SK-N-SH (cell line): ENCODE measurements around the gene SKIL.

Source experiments
- EP300 ChIP-seq, 2 experiments: IDR thresholded peaks; 2 replicates each; pipeline versions ENCODE4 v1.4.0 to v1.6.1; 2012; ENCODE audit warnings: borderline replicate concordance in 1 of 2, low read depth in 1 of 2, low read length in 1 of 2
- JUND ChIP-seq: IDR thresholded peaks from 2 replicates; pipeline ENCODE4 v1.4.0; 2012
- NFIC ChIP-seq: IDR thresholded peaks from 2 replicates; pipeline ENCODE4 v1.4.0; 2012; ENCODE audit warnings: borderline replicate concordance
- POLR2AphosphoS5 ChIP-seq: IDR thresholded peaks from 2 replicates; pipeline ENCODE4 v1.6.1; 2012; ENCODE audit warnings: low read depth, low read length
- RAD21 ChIP-seq: IDR thresholded peaks from 2 replicates; pipeline ENCODE4 v1.6.1; 2012; ENCODE audit warnings: mild to moderate bottlenecking, low read length
- RFX5 ChIP-seq: IDR thresholded peaks from 2 replicates; pipeline ENCODE4 v1.6.1; 2012; ENCODE audit warnings: mild to moderate bottlenecking, improper control_type of control experiment, low read length
- TAF1 ChIP-seq: IDR thresholded peaks from 2 replicates; pipeline ENCODE4 v1.6.1; 2012; ENCODE audit warnings: low read depth, mild to moderate bottlenecking, low read length, moderate library complexity, borderline replicate concordance
- YY1 ChIP-seq: IDR thresholded peaks from 2 replicates; pipeline ENCODE4 v1.4.0; 2012; ENCODE audit warnings: low read depth, mild to moderate bottlenecking
- TF ChIP-seq, protein P1 (sequence below): fragments of 200-600 bp; sonication (generic); IDR thresholded peaks from 2 replicates; pipeline ENCODE4 v1.6.1; 2017; ENCODE audit warnings: antibody characterized with exemption, mild to moderate bottlenecking, moderate library complexity
- TF ChIP-seq, protein P2 (sequence below): fragments of 150-350 bp; IDR thresholded peaks from 2 replicates; pipeline ENCODE4 v1.6.1; 2016; ENCODE audit warnings: mild to moderate bottlenecking, low read depth, low read length
- TF ChIP-seq, protein P3 (sequence below): IDR thresholded peaks from 2 replicates; pipeline ENCODE4 v1.4.0; 2012; ENCODE audit warnings: low read depth
- TF ChIP-seq, protein P4 (sequence below): IDR thresholded peaks from 2 replicates; pipeline ENCODE4 v1.4.0; 2012; ENCODE audit warnings: low read depth, borderline replicate concordance

DNA sequence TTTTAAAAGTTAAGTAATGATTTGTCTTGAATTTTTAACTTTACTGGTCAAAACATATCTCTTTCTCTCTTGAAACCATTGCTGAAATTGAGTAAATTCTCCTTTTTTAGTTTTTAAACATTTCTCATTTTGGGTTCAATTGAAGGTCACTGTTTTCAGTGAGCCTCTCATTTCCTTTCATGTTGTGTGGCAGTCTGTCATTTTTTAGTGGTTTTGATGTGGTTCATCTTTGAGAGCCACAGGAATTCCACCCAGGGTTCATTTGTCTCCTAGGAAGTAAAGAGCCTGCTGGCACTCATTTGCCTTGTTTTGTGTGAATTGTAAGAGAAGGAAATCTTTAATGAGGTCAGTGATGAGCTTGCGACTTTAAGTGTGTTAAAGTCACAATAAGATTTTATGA lies 71.5 kb downstream of the SKIL start:
- TF ChIP-seq, protein P1, sequence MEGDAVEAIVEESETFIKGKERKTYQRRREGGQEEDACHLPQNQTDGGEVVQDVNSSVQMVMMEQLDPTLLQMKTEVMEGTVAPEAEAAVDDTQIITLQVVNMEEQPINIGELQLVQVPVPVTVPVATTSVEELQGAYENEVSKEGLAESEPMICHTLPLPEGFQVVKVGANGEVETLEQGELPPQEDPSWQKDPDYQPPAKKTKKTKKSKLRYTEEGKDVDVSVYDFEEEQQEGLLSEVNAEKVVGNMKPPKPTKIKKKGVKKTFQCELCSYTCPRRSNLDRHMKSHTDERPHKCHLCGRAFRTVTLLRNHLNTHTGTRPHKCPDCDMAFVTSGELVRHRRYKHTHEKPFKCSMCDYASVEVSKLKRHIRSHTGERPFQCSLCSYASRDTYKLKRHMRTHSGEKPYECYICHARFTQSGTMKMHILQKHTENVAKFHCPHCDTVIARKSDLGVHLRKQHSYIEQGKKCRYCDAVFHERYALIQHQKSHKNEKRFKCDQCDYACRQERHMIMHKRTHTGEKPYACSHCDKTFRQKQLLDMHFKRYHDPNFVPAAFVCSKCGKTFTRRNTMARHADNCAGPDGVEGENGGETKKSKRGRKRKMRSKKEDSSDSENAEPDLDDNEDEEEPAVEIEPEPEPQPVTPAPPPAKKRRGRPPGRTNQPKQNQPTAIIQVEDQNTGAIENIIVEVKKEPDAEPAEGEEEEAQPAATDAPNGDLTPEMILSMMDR: no peak
- no peak for TF ChIP-seq RFX5
- TF ChIP-seq YY1: no peak
- TF ChIP-seq, protein P2, sequence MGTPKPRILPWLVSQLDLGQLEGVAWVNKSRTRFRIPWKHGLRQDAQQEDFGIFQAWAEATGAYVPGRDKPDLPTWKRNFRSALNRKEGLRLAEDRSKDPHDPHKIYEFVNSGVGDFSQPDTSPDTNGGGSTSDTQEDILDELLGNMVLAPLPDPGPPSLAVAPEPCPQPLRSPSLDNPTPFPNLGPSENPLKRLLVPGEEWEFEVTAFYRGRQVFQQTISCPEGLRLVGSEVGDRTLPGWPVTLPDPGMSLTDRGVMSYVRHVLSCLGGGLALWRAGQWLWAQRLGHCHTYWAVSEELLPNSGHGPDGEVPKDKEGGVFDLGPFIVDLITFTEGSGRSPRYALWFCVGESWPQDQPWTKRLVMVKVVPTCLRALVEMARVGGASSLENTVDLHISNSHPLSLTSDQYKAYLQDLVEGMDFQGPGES: no peak
- TF ChIP-seq, protein P3, sequence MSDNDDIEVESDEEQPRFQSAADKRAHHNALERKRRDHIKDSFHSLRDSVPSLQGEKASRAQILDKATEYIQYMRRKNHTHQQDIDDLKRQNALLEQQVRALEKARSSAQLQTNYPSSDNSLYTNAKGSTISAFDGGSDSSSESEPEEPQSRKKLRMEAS: no peak
- TF ChIP-seq NFIC: no peak
- TF ChIP-seq POLR2AphosphoS5: no peak
- TF ChIP-seq RAD21: no peak
- no peak for TF ChIP-seq EP300 (IDR thresholded peaks at IDR 0.05; ENCODE audit: borderline replicate concordance in 1 of 2, low read depth in 1 of 2, low read length in 1 of 2)
- TF ChIP-seq, protein P4, sequence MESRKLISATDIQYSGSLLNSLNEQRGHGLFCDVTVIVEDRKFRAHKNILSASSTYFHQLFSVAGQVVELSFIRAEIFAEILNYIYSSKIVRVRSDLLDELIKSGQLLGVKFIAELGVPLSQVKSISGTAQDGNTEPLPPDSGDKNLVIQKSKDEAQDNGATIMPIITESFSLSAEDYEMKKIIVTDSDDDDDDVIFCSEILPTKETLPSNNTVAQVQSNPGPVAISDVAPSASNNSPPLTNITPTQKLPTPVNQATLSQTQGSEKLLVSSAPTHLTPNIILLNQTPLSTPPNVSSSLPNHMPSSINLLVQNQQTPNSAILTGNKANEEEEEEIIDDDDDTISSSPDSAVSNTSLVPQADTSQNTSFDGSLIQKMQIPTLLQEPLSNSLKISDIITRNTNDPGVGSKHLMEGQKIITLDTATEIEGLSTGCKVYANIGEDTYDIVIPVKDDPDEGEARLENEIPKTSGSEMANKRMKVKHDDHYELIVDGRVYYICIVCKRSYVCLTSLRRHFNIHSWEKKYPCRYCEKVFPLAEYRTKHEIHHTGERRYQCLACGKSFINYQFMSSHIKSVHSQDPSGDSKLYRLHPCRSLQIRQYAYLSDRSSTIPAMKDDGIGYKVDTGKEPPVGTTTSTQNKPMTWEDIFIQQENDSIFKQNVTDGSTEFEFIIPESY: no peak
- TF ChIP-seq JUND: no peak
- TF ChIP-seq TAF1: no peak
